Measurements from ENCODE around the gene TMPRSS11D. TPM values are rescaled to one million over a fixed set of nuclear protein-coding genes. Genes with fewer than 3 reads are reported as not detected.

Gene TMPRSS11D
- total and polyA plus RNA-seq, 2 of the 8 experiments (the other 6 are each of a cell fraction or from before 2014, with no cell fraction given): not detected

DNA sequence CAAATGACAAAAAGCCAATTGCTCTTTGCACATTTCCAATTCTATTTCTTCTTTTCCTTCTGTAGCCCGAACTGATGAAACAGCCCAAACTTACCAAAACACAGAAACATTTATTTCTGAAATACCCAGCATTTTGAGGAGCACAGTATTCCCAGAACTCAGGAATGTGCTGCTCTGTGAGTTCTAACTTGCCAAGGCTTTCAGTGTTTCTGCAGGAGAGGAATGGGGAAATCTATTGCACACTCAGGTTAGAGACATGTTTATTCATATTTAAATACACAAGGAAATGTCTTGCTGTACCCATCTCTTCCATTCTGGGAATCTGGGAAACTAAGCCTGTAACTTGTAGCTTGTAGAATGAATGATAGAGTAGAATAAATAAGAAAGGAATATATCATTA is 10.7 kb downstream of the TMPRSS11D start:
- no peak overlapping the region for H2AK5ac ChIP-seq (ENCODE audit: low read depth, low read length)
- no peaks in the 10 kb centered on the region for H3K36me3 ChIP-seq (ENCODE audit: control insufficient read depth in 2 of 4, insufficient read depth in 4 of 4, low read length in 3 of 4)
- H4K8ac ChIP-seq (ENCODE audit: extremely low read depth, insufficient read depth, low read length): no peak overlapping the region
- H3K79me1 ChIP-seq (ENCODE audit: low read depth, low read length): no peaks in the 10 kb centered on the region
- H4K5ac ChIP-seq (ENCODE audit: insufficient read length, low read depth, low read length): no peak overlapping the region
- H2BK20ac ChIP-seq (ENCODE audit: low read length): no peak overlapping the region
- no peak overlapping the region for H2BK12ac ChIP-seq (ENCODE audit: low read depth, low read length)
- H3K9me3 ChIP-seq (ENCODE audit: insufficient read depth in 2 of 2, low read depth in 1 of 2, low read length in 1 of 2): no peaks in the 10 kb centered on the region
- ChIA-PET POLR2A (ENCODE audit: partially characterized antibody) (no interaction called here), CTCF (ENCODE audit: partially characterized antibody) (interaction anchor here (1.3 to 1.9 kb wide), 2 partner anchors 36 to 38 kb away, joined by 3 to 6 read pairs; no protein-coding TSS in a partner anchor)
- H3K14ac ChIP-seq (ENCODE audit: insufficient read length): no peak overlapping the region
- H3K79me2 ChIP-seq (ENCODE audit: control insufficient read depth in 1 of 2, insufficient read depth in 2 of 2, low read length in 2 of 2): no peaks in the 10 kb centered on the region
- H3K23me2 ChIP-seq (ENCODE audit: low read depth, low read length): no peaks in the 10 kb centered on the region
- no peak overlapping the region for H3K56ac ChIP-seq (replicated peaks; ENCODE audit: insufficient read length, low read depth, low read length)
- no peak for FAIRE-seq
- H3K4ac ChIP-seq (replicated peaks; ENCODE audit: insufficient read length, low read depth, low read length): no peak overlapping the region
- H3K18ac ChIP-seq (ENCODE audit: extremely low read depth, low read length): no peak overlapping the region
- H3K4me3 ChIP-seq (ENCODE audit: extremely low read depth in 1 of 4, insufficient read depth in 2 of 4, low read depth in 3 of 4, low read length in 4 of 4): no peak overlapping the region
- no peaks in the 10 kb centered on the region for H3K27me3 ChIP-seq (replicated peaks in 1 of 4; ENCODE audit: control insufficient read depth in 3 of 4, extremely low read depth in 1 of 4, insufficient read depth in 3 of 4, low read length in 3 of 4)
- no peak overlapping the region for H2AFZ ChIP-seq (ENCODE audit: low read length)
- no peaks in the 10 kb centered on the region for H4K20me1 ChIP-seq (replicated peaks in 1 of 2; ENCODE audit: control insufficient read depth in 1 of 2, insufficient read depth in 2 of 2, low read length in 2 of 2)
- WGBS, 2 experiments (ENCODE audit: extremely low coverage in 1 of 2, insufficient coverage in 1 of 2, insufficient read length in 1 of 2, insufficient replicate concordance in 2 of 2, low coverage in 1 of 2, low lambda C conversion rate in 2 of 2, missing lambda C conversion rate in 1 of 2): 82% methylated on average over 1 of the region's 1 CpG; no CpG with 5 or more reads in 1 of the 2 experiments
- TF ChIP-seq KDM4A (IDR thresholded peaks at IDR 0.05; ENCODE audit: low read depth, low read length, severe bottlenecking): no peak
- no peak for DNase-seq (ENCODE audit: low read depth in 1 of 2, low spot score in 2 of 2)
- no peak overlapping the region for H2BK15ac ChIP-seq (ENCODE audit: low read length)
- no peaks in the 10 kb centered on the region for H3K4me1 ChIP-seq (replicated peaks in 1 of 4; ENCODE audit: control insufficient read depth in 3 of 4, insufficient read depth in 4 of 4, low read length in 3 of 4)
- H4K91ac ChIP-seq (replicated peaks; ENCODE audit: insufficient read length, low read length): no peak overlapping the region
- no peak overlapping the region for H3K9ac ChIP-seq (replicated peaks in 1 of 4; ENCODE audit: extremely low read depth in 1 of 4, low read depth in 3 of 4, low read length in 3 of 4)
- no peak overlapping the region for H3K23ac ChIP-seq (ENCODE audit: insufficient read length)
- no peak overlapping the region for H2BK120ac ChIP-seq (replicated peaks; ENCODE audit: low read depth, low read length)
- H2BK5ac ChIP-seq (ENCODE audit: low read depth, low read length): no peak overlapping the region
- no peak overlapping the region for H3K4me2 ChIP-seq (ENCODE audit: insufficient read depth in 1 of 2, low read depth in 2 of 2, low read length in 2 of 2)
- H3K27ac ChIP-seq (ENCODE audit: low read depth, low read length): no peak overlapping the region
